A673 (cell line): ENCODE data around the gene TECR. TPM values are rescaled to one million over a fixed set of nuclear protein-coding genes. Genes with fewer than 3 reads are reported as not detected.

Source experiments
- BruUV-seq: library from RNA; stranded (reverse); fragments of 400-500 nt; replicated peaks from 2 replicates; lab custom pipeline; 2021; lab: Mats Ljungman, UMichigan
- CTCF ChIA-PET: fragments of 300-600 bp; sonication (Branson Sonifier 250); formaldehyde crosslinking; loops from one replicate; lab custom pipeline; 2022; ENCODE audit warnings: antibody characterized with exemption; lab: Charles Lee
- POLR2A ChIA-PET: fragments of 300-600 bp; sonication (Branson Sonifier 250); formaldehyde crosslinking; loops from one replicate; lab custom pipeline; 2022; ENCODE audit warnings: antibody characterized with exemption; ENCODE audit not compliant: low non-redundant PET; lab: Charles Lee
- DNase-seq: peaks from one replicate; pipeline ENCODE4 v3.0.0-alpha.2; 2015; ENCODE audit warnings: low spot score
- H3K27ac ChIP-seq: fragments of 200-600 bp; sonication (generic); 2 replicates; pipeline ENCODE4 v1.5.1; 2016; ENCODE audit warnings: mixed run types, low read depth, mild to moderate bottlenecking, mixed read lengths, antibody characterized with exemption, low read length; ENCODE audit not compliant: poor library complexity, severe bottlenecking
- H3K27me3 ChIP-seq: fragments of 200-600 bp; sonication (generic); replicated peaks from 2 replicates; pipeline ENCODE4 v1.6.1; 2017; ENCODE audit warnings: mixed run types, low read depth, mild to moderate bottlenecking, mixed read lengths, antibody characterized with exemption, low read length; ENCODE audit not compliant: insufficient read depth, poor library complexity
- H3K36me3 ChIP-seq: fragments of 200-600 bp; sonication (generic); 2 replicates; pipeline ENCODE4 v1.6.1; 2016; ENCODE audit warnings: mixed run types, mild to moderate bottlenecking, mixed read lengths, antibody characterized with exemption, low read length; ENCODE audit not compliant: insufficient read depth, poor library complexity, severe bottlenecking
- H3K4me1 ChIP-seq: fragments of 200-600 bp; sonication (generic); 2 replicates; pipeline ENCODE4 v1.6.1; 2017; ENCODE audit warnings: mixed run types, mild to moderate bottlenecking, mixed read lengths, antibody characterized with exemption, low read length; ENCODE audit not compliant: insufficient read depth, poor library complexity, severe bottlenecking
- H3K4me3 ChIP-seq: fragments of 200-600 bp; sonication (generic); 2 replicates; pipeline ENCODE4 v1.5.1; 2016; ENCODE audit warnings: low read depth, mixed run types, mild to moderate bottlenecking, mixed read lengths, low read length; ENCODE audit not compliant: poor library complexity, severe bottlenecking
- H3K9me3 ChIP-seq: fragments of 200-600 bp; sonication (generic); 2 replicates; pipeline ENCODE4 v1.6.1; 2016; ENCODE audit warnings: mixed run types, low read depth, mild to moderate bottlenecking, mixed read lengths, antibody characterized with exemption, low read length; ENCODE audit not compliant: poor library complexity, severe bottlenecking
- CTCF ChIP-seq: fragments of 300-800, 200-600 bp; sonication (generic); conservative IDR thresholded peaks from 2 replicates; pipeline ENCODE4 v1.5.1; 2017; ENCODE audit warnings: low read depth, mild to moderate bottlenecking, antibody characterized with exemption, low read length, moderate library complexity, mixed read lengths
- EZH2 ChIP-seq: fragments of 200-600 bp; sonication (generic); IDR thresholded peaks from 2 replicates; pipeline ENCODE4 v1.6.1; 2017; ENCODE audit warnings: borderline replicate concordance, low read depth, mild to moderate bottlenecking, mixed read lengths, antibody characterized with exemption, low read length; ENCODE audit not compliant: poor library complexity, severe bottlenecking
- intact Hi-C: fragments of 100-400 bp; cut with micrococcal nuclease; formaldehyde crosslinking; loops from one replicate; pipeline ENCODE4 v1.10.0; 2022; ENCODE audit not compliant: unreplicated experiment
- total RNA-seq: library from RNA; stranded (reverse); gene quantifications from 2 replicates; pipeline ENCODE4 v1.2.3, GENCODE V29; 2021

The TECR gene
- total RNA-seq, 1 experiment from 2014 or later: 189 TPM

GRCh38 chr19:14559916-14560775 is 30.8 kb downstream of the TECR start:
- Histone ChIP-seq H3K27ac (peak overlapping the region; percentile 58), H3K4me3 (no peak overlapping the region), H3K27me3 (no peaks in the 10 kb centered on the region), H3K9me3 (no peaks in the 10 kb centered on the region), H3K36me3 (peaks cover 8% of the 10 kb centered on the region), H3K4me1 (peaks cover 19% of the 10 kb centered on the region)
- intact Hi-C loops: no loop called here
- no TSS peak for BruUV-seq
- POLR2A ChIA-PET: no interaction called here
- CTCF ChIA-PET: no interaction called here
- no peak for DNase-seq
- TF ChIP-seq CTCF (no peak), EZH2 (no peak)

- ChIA-PET CTCF (no interaction called here), POLR2A (no interaction called here)
- Histone ChIP-seq H3K4me1 (peaks cover 19% of the 10 kb centered on the region), H3K9me3 (no peaks in the 10 kb centered on the region), H3K36me3 (peaks cover 9% of the 10 kb centered on the region), H3K27me3 (no peaks in the 10 kb centered on the region), H3K27ac (peak overlapping the region; percentile 58), H3K4me3 (no peak overlapping the region)
- intact Hi-C loops: no loop called here
- BruUV-seq: no TSS peak
- TF ChIP-seq CTCF (no peak), EZH2 (no peak)
- DNase-seq: no peak
Observed at GRCh38 chr19:14560776-14561108, 31.3 kb downstream of the TECR start.

GRCh38 chr19:14561249-14561648 is 31.9 kb downstream of the TECR start:
- H3K9me3 ChIP-seq: no peaks in the 10 kb centered on the region
- ChIA-PET CTCF (interaction anchor here (0.5 kb wide), 1 partner anchor 9 kb away, joined by 9 read pairs; no protein-coding TSS in a partner anchor), POLR2A (no interaction called here)
- H3K27me3 ChIP-seq: no peaks in the 10 kb centered on the region
- peak overlapping the region; percentile 58 for H3K27ac ChIP-seq
- TF ChIP-seq EZH2 (no peak), CTCF (no peak)
- no TSS peak for BruUV-seq
- peaks cover 19% of the 10 kb centered on the region for H3K4me1 ChIP-seq
- intact Hi-C loops: no loop called here
- H3K36me3 ChIP-seq: peaks cover 14% of the 10 kb centered on the region
- H3K4me3 ChIP-seq: no peak overlapping the region
- no peak for DNase-seq
